Activated gamma-delta T cell (primary cell): ENCODE measurements around the gene MCEMP1.

Experiments
- DNase-seq: peaks from one replicate; lab custom pipeline; 2025; lab: John Stamatoyannopoulos, UW

Gene MCEMP1

DNA sequence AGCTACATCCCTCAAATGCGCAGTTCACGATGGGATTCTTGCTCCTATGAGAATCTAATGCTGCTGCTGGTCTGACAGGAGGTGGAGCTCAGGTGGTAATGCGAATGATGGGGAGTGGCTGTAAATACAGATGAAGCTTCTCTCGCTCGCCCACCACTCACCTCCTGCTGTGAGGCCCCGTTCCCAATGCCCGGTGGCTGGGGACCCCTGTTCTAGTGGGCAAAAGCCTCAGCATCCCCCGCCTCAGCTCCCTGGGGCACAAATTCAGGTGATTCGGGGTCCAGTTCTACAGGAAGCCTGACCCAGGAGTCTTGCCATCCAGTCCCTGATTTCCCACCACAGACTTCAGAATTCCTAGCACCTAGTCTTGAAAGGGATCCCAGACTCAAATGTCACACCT, 4.4 kb upstream of the MCEMP1 start:
- DNase-seq: no peak

DNA sequence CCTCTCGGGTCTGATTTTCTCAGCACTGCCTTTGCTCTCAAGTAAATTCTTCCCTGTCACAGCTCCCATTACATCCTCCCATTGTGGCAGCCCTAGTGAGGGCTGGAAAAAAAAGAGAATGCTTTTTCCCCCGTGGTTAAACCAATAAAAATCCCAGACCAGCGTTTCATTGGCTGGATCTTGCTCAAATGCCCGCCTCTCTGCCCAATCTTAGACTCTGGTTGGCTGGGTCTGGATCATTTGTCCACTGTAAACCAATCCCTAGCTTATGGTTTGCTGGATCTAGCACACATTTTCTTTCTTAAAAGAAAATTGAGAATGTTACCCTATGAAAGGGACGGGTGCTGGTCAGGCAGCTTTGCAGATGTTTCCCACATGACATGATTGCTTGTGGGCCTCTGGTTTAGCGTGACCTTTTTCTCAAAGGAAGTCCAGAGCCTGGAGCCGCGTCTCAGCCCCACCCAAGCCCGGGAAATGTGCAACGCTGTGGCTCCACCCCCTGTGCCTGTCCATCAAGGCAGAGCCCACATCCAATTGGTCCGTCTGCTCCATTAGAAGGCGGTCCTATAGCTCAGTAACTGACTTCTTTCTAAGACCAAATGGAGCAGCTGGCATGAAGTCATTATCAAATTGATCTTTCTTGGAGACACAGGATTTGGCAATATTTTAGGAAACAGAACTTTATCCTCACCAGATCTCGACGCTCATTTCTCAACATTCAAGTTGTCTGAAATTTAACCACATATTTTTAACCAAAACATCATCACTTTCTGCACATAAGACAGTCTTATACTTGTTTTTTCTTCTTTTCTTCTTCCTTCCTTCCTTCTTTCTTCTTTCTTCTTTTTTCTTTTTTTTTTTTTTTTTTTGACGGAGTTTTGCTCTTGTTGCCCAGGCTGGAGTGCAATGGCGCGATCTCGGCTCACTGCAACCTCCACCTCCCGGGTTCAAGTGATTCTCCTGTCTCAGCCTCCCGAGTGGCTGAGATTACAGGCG, 2.6 kb upstream of the MCEMP1 start:
- DNase-seq: no peak

DNA sequence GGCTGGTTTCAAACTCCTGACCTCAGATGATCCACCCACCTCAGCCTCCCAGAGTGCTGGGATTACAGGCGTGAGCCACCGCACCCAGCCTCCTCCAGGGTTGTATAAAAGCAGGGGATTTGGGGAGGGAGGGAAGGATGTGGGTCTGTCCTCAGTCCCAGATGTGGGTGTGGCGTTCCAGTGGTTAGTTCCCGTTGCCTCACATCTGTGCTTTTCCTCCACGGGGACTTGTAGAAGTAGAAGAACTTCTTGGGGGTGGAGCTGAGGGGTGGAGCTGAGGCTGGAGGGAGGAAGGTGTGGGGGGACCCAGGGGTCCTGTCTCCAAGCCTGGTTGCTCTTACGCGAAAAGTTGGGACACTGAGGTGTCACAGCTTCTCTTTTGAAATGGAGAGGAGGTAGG, 514 bp upstream of the MCEMP1 start:
- no peak for DNase-seq

DNA sequence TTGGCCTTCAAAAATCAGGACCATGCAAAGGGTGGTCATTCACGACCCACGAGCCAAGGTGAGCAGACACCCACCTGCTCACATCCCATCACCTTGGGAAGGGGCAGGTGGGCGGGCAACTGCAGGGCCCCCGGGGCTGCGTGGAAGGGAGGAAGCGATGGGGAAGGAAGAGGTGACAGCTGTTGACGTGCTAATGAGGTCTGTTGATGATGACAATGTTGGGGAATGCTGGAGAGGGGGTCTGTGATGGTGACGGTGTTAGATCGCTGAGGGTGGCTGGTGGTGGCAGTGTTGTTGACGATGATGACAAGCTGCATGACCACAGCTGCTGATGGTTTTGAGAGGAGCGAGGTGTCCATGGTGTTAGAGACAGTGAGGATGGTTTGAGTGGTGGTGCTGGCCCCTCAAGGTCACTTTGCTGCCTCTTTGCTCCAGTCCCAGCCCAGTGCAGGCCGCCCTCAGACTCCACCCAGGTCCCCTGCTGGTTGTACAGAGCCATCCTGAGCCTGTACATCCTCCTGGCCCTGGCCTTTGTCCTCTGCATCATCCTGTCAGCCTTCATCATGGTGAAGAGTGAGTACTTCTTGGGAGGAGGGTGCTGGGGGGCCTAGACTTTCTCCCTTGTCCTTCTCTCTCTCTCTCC, 900 bp downstream of the MCEMP1 start:
- DNase-seq: no peak

DNA sequence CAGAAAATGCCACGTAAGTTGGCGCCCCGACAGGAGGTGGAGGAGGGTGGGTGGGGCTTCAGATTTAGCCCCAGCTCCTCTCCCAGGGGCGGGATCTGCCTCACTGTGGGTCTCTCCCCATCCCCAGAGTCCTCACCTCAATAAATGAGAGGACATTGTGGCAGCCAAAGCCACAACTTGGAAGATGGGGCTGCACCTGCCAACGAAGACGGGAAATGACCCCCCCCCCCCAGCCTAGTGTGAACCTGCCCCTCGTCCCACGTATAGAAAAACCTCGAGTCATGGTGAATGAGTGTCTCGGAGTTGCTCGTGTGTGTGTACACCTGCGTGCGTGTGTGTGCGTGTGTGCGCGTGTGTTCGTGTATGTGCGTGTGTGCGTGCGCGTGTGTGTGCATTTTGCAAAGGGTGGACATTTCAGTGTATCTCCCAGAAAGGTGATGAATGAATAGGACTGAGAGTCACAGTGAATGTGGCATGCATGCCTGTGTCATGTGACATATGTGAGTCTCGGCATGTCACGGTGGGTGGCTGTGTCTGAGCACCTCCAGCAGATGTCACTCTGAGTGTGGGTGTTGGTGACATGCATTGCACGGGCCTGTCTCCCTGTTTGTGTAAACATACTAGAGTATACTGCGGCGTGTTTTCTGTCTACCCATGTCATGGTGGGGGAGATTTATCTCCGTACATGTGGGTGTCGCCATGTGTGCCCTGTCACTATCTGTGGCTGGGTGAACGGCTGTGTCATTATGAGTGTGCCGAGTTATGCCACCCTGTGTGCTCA, 2.3 kb downstream of the MCEMP1 start:
- no peak for DNase-seq

DNA sequence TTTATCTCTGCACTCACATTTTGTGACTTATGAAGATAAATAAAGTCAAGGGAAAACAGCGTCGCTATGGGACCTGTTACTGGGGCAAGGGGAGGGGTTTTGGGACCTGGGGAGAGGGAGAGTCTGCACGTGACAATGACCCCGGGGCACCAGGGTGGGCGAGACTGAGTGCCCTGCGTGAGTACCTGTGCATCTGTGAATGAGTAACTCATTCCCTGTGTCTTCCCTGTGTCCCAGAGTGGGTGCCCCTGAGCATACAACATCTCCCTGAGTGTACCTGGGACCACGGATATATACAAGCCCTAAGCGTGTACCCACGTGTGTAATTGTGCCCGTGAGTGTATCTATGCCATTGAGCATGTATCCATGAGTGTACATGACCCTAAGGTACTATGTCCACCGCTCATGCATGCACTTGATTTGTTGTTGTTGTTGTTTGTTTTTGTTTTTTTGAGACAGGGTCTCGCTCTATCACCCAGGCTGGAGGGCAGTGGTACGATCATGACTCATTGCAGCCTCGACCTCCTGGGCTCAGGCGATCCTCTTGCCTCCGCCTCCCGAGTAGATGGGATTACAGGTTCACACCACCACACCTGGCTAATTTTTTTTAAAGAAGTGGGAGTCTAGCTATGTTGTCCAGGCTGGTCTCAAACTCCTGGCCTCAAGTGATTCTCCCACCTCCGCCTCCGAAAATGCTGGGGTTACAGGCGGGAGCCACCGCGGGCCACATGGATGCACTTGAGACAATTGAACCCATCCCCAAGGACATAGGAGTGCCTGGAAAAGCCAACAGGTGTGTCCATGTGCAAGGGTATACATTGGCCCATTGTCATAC, 3.1 kb downstream of the MCEMP1 start:
- no peak for DNase-seq

DNA sequence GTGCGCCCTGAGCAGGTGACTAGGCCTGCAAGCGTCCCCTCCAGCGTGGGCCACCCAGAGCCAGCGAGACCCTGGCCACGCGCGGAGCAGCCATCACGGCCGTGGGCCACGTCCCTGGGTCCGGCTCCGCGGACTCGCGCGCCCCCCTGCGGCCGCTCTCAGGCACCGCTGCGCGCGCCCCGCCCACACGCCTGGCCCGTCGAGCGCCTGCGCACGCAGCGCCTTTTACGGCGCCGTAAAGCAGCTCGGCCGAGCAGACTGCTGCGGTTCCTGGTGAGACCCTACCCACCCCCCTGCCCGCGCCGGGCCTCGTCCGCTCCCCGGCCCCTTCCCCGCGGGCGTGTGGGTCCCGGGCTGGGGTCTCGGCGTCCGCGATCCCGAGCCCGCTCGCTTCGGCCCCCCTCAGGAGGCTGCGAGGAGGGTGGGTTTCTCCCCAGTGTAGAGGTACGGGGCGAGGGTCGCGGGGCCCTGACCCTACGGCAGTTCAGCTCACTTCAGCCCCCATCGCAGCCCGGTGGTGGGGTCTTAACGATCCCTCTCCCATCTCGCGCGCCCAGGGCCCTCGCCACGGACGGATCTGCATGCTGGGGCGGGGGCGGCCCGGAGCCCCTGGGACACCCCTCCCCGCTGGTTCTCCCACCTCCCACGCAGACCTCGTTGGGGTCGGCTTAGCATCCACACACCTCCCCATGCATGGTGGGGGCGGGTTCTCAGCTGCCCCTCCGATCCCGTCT, 3.9 kb downstream of the MCEMP1 start, which contains the start of gene TRAPPC5:
Gene TRAPPC5, plus strand, starts transcription at position 228 of the 734 bp plus-strand sequence. CDS start 1,421 bp downstream, outside the sequence.
- DNase-seq: peak; percentile 81

DNA sequence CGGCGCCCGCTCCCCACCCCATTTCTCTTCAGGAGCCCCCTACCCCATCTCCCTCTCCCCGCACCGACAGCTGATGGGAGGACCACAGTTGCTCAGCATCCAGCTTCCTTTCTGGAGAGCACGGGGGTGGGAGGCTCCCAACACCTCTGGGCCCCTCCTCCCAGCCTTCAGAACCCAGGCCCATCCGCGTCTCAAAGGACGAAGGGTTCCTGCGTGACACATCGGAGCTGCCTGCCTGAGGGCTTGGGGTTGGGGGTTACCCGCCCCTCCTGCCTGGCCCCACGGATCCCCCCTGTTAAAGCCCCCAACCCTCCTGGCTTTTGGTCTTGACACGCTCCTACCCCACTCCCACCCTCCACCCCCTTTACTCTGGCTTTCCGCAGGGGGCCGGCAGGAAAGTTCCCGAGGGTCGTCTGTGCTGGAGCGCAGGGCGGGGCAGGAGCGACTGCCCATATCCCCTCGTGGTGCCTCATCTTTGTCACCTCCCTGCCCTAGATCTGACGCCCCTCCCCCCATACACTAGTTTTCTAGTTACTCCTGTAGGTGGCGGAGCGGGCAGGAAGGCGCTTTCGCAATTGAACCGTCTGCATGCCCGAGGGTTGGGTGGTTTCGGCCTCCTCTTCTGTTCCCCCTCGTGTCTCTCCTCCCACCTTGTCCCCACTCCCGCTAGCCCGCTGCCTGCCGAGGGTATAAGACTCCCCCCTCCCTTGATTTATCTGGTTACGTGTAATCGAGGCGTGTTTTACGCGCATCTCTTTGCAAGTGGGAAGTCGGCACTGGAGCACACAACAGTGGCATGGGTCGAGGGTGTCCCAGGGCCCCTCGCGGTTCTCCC, 4.7 kb downstream of the MCEMP1 start:
- DNase-seq: no peak

DNA sequence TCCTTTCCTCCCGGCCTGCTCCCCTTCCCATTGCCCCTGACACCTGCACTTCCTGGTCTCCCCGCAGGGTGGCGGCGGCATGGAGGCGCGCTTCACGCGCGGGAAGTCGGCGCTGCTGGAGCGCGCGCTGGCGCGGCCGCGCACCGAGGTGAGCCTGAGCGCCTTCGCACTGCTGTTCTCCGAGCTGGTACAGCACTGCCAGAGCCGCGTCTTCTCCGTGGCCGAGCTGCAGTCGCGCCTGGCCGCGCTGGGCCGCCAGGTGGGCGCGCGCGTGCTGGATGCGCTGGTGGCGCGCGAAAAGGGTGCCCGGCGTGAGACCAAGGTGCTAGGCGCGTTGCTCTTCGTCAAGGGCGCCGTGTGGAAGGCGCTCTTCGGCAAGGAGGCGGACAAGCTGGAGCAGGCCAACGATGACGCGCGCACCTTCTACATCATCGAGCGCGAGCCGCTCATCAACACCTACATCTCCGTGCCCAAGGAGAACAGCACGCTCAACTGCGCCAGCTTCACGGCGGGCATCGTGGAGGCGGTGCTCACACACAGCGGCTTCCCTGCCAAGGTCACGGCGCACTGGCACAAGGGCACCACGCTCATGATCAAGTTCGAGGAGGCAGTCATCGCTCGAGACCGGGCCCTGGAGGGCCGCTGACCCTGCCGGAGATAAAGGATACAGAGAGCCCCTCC, 5.4 kb downstream of the MCEMP1 start:
- DNase-seq: no peak

DNA sequence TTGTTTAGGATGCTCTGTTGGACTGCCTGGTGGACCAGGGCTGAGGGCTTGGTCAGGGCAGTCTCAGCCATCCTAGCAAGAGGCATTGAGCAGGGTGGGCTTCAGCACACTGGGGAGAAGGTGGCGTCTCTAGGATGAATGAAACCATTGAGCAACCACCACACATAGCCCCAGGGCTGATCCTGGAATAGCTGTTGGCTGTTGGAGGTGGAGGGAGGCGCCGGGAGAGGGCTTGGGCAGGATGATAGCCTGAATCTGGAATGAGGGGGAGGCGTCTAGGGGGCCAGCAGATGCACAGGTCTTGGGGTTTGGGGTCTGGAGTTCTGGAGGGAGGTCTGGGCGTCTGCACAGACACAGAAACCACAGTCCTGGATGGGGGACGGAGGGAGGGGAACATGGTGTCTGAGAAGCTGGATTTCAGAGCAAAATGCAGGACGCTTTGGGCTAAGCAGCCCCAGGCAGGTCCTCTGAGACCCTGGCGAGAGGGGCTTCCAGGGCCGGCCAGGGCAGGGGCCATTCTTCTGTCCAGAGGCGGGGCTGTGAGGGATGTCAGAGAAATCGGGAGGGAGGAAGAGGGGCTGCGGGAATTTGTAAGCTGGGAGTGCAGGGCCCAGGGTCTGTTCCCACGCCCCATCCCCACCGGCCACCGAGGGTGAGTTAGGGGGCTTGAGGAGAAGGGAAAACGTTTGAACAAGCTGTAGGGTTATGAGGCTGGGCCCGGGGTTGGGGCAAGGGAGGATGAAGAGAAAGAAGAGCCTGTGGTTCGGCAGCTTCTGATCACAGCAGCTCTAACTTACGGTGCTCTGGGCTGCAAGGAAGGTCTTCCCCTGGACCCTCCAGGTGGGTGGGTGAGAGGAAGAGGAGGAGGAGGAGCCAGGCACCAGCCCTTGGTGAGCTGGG, 8.9 kb downstream of the MCEMP1 start:
- DNase-seq: no peak

DNA sequence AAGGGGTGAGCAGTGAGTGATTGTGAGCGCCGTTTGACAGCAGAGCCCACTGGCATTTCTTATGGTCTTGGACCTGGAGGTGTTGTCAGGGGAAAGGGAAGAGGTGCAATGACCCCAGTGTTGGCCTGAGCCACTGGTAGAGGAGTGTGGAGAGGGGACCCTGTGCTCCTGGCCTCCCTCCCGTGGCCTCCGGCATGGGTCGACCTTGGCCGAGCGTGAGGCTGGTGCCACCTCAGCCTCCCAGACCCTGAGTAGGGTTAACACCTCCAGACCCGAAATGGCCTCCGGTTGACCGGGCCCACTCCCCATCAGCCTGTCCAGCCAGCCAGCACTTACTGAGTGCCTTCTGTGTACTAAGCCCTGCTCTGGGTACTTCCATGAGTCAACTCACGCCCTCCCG, 10.3 kb downstream of the MCEMP1 start:
- DNase-seq: no peak

DNA sequence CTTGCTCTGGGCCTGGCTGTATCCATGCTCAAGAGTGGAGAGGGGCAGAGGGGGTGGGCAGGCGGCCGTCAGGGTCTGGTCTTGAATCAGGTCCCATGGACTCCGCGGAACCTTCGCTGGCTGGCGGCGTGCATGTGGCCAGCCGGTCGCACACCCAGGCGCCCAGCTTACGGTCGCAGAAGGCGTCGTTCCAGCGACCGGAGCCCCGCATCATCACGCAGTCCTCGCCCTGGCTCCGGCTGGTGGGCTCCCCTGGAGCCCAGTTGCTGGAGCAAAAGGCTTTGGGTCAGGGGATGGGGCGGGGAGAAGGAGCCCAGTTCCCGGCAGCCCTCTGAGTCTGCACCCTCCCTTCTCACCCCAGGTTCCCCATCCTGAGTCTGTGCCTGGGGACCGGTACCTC, 12.3 kb downstream of the MCEMP1 start:
- no peak for DNase-seq

DNA sequence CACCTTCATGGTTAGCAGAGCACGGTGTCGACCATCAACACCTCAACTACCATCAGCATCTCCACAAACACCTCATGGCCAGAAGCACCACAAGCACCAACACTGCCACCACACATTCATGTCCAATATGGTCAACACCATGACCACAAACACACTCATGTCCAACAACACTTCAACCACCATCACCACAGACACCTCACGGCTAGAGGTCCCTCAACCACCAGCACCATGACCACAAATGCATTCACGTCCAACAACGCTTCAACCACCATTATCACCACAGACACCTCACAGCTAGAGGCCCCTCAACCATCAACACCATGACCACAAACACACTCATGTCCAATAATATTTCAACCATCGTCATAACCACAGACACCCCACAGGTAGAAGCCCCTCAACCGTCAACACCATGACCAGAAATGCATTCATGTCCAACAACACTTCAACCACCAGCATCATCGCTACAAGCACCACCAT, 13.9 kb downstream of the MCEMP1 start:
- DNase-seq: no peak

DNA sequence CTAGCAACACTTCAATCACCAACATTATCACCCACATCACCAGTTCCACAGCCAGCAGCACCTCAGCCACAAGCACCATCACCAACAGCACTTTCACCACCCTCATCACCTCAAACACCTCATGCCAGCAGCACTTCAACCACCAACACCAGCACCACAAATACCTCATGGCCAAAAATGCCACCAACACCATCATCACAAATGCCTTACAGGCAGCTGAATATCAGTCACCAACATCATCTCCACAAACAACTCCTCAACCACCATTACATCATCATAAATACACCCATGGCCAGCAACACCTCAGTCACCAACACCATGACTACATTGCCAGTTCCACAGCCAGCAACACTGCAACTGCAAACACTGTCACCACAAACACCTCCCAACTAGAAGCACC, 14.6 kb downstream of the MCEMP1 start:
- no peak for DNase-seq

DNA sequence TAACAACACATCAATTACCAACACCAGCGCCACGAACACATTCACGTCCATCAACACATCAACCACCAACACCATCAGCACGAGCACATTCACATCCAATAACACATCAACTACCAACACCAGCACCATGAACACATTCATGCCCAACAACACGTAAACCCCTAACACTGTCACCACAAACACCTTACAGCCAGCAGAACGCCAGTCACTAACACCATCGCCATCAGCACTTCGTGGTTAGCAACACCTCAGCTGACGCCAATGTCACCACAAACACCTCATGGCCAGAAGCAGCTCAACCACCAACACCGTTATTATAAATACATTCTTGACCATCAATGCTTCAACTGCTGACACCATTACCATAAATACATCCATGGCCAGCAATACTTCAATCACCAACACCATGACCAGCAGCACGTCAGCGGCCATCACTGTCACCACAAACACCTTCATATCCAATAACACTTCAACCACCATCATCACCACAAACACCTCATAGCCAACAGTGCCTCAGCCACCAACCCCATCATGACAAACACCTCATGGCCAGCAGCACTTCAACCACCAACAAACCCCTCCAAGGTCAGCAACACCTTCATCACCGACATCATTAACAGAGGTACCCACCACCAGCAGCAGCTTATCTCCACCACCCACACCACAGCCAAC, 15.7 kb downstream of the MCEMP1 start:
- DNase-seq: no peak

DNA sequence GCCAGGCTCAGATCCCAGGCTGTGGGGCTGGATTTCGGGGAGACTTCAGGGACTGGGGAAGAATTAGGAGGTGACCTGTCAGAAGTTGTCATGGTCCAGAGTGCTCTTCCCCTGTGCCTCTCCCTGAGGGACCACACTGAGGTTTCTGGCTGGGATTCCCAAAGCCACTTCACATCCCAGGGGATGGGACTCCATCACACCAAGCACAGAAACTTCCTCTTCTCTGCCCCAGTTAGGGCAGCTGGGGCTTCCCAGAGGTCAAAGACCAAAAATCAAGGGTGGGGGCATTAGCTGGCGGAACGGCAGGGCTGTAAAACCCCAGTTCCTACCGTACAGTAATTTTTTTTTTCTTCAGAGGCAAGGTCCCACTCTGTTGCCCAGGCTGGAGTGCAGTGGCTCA, 17.6 kb downstream of the MCEMP1 start:
- DNase-seq: no peak

DNA sequence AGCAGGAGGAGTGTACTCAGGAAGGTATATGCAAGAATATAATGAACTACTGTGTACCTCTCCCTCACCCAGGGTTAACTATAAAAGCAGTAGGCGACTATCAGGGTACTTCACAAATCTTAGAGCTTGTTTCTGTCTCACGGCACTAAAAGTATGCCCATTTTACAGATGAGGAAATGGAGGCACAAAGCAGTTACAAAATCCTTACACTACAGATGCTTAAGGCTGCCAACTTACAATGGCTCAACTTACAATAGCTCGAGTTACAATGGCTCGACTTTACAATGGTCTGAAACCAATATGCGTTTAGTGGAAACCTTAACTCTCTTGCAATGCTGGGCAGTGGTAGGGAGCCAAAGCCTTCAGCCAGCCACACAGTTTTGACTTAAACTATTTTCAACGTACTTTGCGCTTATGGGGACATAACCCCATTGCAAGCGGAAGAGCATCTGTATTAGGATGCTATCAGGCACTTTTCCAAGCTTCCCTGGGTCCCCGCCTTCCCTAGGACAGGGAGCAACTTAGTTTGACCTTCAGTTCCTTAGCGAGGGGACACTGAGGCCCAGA, 20.9 kb downstream of the MCEMP1 start:
- no peak for DNase-seq
